Posterior cingulate gyrus (tissue), 11 donors: ENCODE data around the gene CNTNAP2.
"Not testable (repeated sequence)": the region's sequence is repeated elsewhere in the genome, so short reads cannot be mapped to it uniquely, and the experiment has no call there.

Source experiments
- DNase-seq, 10 donors: peaks; one replicate each; pipeline versions ENCODE4 v3.0.0 to v3.0.0-alpha.2; 2020 to 2021; ENCODE audit warnings: mixed read lengths in 3 of 10
- intact Hi-C: fragments of 100-400 bp; cut with DNase I; formaldehyde crosslinking; loops from one replicate; pipeline ENCODE4 v1.15.1; 2023

Gene CNTNAP2

GRCh38 chr7:146858690-146859089, 742.1 kb downstream of the CNTNAP2 start:
- intact Hi-C loops: no loop called here
- no peak for DNase-seq

- DNase-seq: no peak
- intact Hi-C loops: no loop called here
Measured at GRCh38 chr7:146861701-146862100, 745.1 kb downstream of the CNTNAP2 start.

GRCh38 chr7:146862415-146862814, 745.8 kb downstream of the CNTNAP2 start:
- no peak for DNase-seq
- intact Hi-C loops: no loop called here

- intact Hi-C loops: no loop called here
- peak in 1 of 10 donors; percentile 34 for DNase-seq
Measured at GRCh38 chr7:146864644-146865043, 748.0 kb downstream of the CNTNAP2 start.

GRCh38 chr7:146865696-146866095, 749.1 kb downstream of the CNTNAP2 start:
- intact Hi-C loops: no loop called here
- DNase-seq: no peak

GRCh38 chr7:146874722-146875121, 758.1 kb downstream of the CNTNAP2 start:
- no peak for DNase-seq
- intact Hi-C loops: no loop called here

GRCh38 chr7:146875237-146875785, 758.7 kb downstream of the CNTNAP2 start:
- no peak for DNase-seq
- intact Hi-C loops: no loop called here

- no peak for DNase-seq
- intact Hi-C loops: no loop called here
Measured at GRCh38 chr7:146875981-146876380, 759.4 kb downstream of the CNTNAP2 start.

GRCh38 chr7:146876411-146876810, 759.8 kb downstream of the CNTNAP2 start:
- intact Hi-C loops: no loop called here

GRCh38 chr7:146878901-146879300, 762.3 kb downstream of the CNTNAP2 start:
- DNase-seq: no peak
- intact Hi-C loops: no loop called here

More at GRCh38 chr7:146876411-146876810, 759.8 kb downstream of the CNTNAP2 start:
- DNase-seq: no peak

GRCh38 chr7:146885231-146885630, 768.6 kb downstream of the CNTNAP2 start:
- intact Hi-C loops: no loop called here
- no peak for DNase-seq

GRCh38 chr7:146889806-146890555, 773.4 kb downstream of the CNTNAP2 start:
- DNase-seq: peak in 1 of 10 donors; percentile 30
- intact Hi-C loops: no loop called here

GRCh38 chr7:146892151-146892550, 775.5 kb downstream of the CNTNAP2 start:
- DNase-seq: no peak

GRCh38 chr7:146894927-146895326, 778.3 kb downstream of the CNTNAP2 start:
- no peak for DNase-seq
- intact Hi-C loops: no loop called here

More at GRCh38 chr7:146892151-146892550, 775.5 kb downstream of the CNTNAP2 start:
- intact Hi-C loops: no loop called here

- intact Hi-C loops: no loop called here
- DNase-seq: no peak
Measured at GRCh38 chr7:146902266-146902665, 785.7 kb downstream of the CNTNAP2 start.

GRCh38 chr7:146902728-146903127, 786.1 kb downstream of the CNTNAP2 start:
- intact Hi-C loops: no loop called here
- no peak for DNase-seq

GRCh38 chr7:146905746-146906145, 789.1 kb downstream of the CNTNAP2 start:
- peak in 1 of 10 donors; percentile 24 for DNase-seq
- intact Hi-C loops: not testable (repeated sequence)

- intact Hi-C loops: no loop called here
- no peak for DNase-seq
Measured at GRCh38 chr7:146922782-146923181, 806.2 kb downstream of the CNTNAP2 start.

- intact Hi-C loops: no loop called here
Measured at GRCh38 chr7:146926841-146927240, 810.2 kb downstream of the CNTNAP2 start.

GRCh38 chr7:146937836-146938235, 821.2 kb downstream of the CNTNAP2 start:
- intact Hi-C loops: no loop called here
- DNase-seq: no peak

More at GRCh38 chr7:146926841-146927240, 810.2 kb downstream of the CNTNAP2 start:
- no peak for DNase-seq

- intact Hi-C loops: no loop called here
- DNase-seq: no peak
Measured at GRCh38 chr7:146943483-146943882, 826.9 kb downstream of the CNTNAP2 start.

- no peak for DNase-seq
- intact Hi-C loops: no loop called here
Measured at GRCh38 chr7:146948703-146949102, 832.1 kb downstream of the CNTNAP2 start.
